A549 (cell line): Measurements from ENCODE around the gene SPRR2A. TPM values are rescaled to one million over a fixed set of nuclear protein-coding genes. Genes with fewer than 3 reads are reported as not detected.
"Not testable (repeated sequence)": the region's sequence is repeated elsewhere in the genome, so short reads cannot be mapped to it uniquely, and the experiment has no call there.

ENCODE experiments used
- ATAC-seq, 2 experiments: fragments of 200-7000 bp in 1 of 2; fragments of >200 bp in 1 of 2; cut with Nextera tagmentation in 1 of 2; cut with Tn5 transposase in 1 of 2; 3 replicates each; pipeline versions ENCODE4 v1.8.0 to v1.9.1; 2018 to 2020; ENCODE audit warnings: mild to moderate bottlenecking in 1 of 2, moderate library complexity in 1 of 2
- CTCF ChIA-PET: fragments of 300-600 bp; sonication (Branson Sonifier 250); formaldehyde crosslinking; extraction: SDS; loops from one replicate; lab custom pipeline; 2021; ENCODE audit warnings: antibody characterized with exemption, inconsistent platforms; lab: Yijun Ruan, JAX
- POLR2A ChIA-PET: fragments of 350-600 bp; formaldehyde crosslinking; extraction: SDS; loops from one replicate; lab custom pipeline; 2021; ENCODE audit warnings: antibody characterized with exemption, inconsistent platforms; lab: Yijun Ruan, JAX
- DNase-seq, 2 experiments: peaks; one replicate each; pipeline versions ENCODE4 v3.0.0 to v3.0.0-alpha.2; 2011 to 2016; ENCODE audit warnings: low read depth in 1 of 2, low spot score in 1 of 2
- FAIRE-seq: peaks from 2 replicates; lab custom pipeline; 2011; peaks lifted over from hg19 to GRCh38; lab: Jason Lieb, UNC
- H3K27ac ChIP-seq, 2 experiments: fragments of >200 bp; sonication (Bioruptor Twin); formaldehyde crosslinking; 3 replicates each; pipeline ENCODE4 v1.5.1; 2016 to 2017
- H3K4me1 ChIP-seq: fragments of >200 bp; sonication (Bioruptor Twin); formaldehyde crosslinking; 3 replicates; pipeline ENCODE4 v1.6.1; 2016
- H3K4me2 ChIP-seq: fragments of >200 bp; sonication (Bioruptor Twin); formaldehyde crosslinking; 3 replicates; pipeline ENCODE4 v1.6.1; 2016
- H3K4me3 ChIP-seq: fragments of >200 bp; sonication (Bioruptor Twin); formaldehyde crosslinking; 3 replicates; pipeline ENCODE4 v1.5.1; 2016
- H3K9me3 ChIP-seq: fragments of >200 bp; sonication (Bioruptor Twin); formaldehyde crosslinking; 3 replicates; pipeline ENCODE4 v1.6.1; 2016
- CBX8 ChIP-seq: fragments of 200-600 bp; sonication (generic); IDR thresholded peaks from 2 replicates; pipeline ENCODE4 v1.6.1; 2016
- EHF ChIP-seq: fragments of 250-450 bp; sonication (Bioruptor Pico); IDR thresholded peaks from 2 replicates; pipeline ENCODE4 v1.5.0; 2020; ENCODE audit warnings: mild to moderate bottlenecking
- FOSB ChIP-seq: fragments of 250-450 bp; sonication (Bioruptor Pico); IDR thresholded peaks from 2 replicates; pipeline ENCODE4 v1.5.0; 2020; ENCODE audit warnings: mild to moderate bottlenecking, moderate library complexity
- FOXS1 ChIP-seq: fragments of 250-450 bp; sonication (Bioruptor Pico); IDR thresholded peaks from 2 replicates; pipeline ENCODE4 v1.5.0; 2020; ENCODE audit warnings: mild to moderate bottlenecking, moderate library complexity
- HOXB13 ChIP-seq: fragments of 250-450 bp; sonication (Bioruptor Pico); IDR thresholded peaks from 2 replicates; pipeline ENCODE4 v1.5.0; 2020; ENCODE audit warnings: low read depth, mild to moderate bottlenecking, moderate library complexity
- JUNB ChIP-seq: fragments of >200 bp; sonication (Bioruptor Twin); formaldehyde crosslinking; IDR thresholded peaks from 2 replicates; pipeline ENCODE4 v1.6.1; 2016
- MAFK ChIP-seq: fragments of 450-650 bp; IDR thresholded peaks from 2 replicates; pipeline ENCODE4 v1.6.1; 2014; ENCODE audit not compliant: partially characterized antibody
- MAZ ChIP-seq: fragments of 150-350 bp; IDR thresholded peaks from 2 replicates; pipeline ENCODE4 v1.6.1; 2014; ENCODE audit warnings: antibody characterized with exemption, low read depth, low read length, borderline replicate concordance
- NR3C1 ChIP-seq: fragments of >200 bp; sonication (Bioruptor Twin); formaldehyde crosslinking; IDR thresholded peaks from 3 replicates; pipeline ENCODE4 v1.6.1; 2017
- PHF8 ChIP-seq: fragments of 200-600 bp; sonication (generic); IDR thresholded peaks from 2 replicates; pipeline ENCODE4 v1.6.1; 2016; ENCODE audit warnings: low read depth, mild to moderate bottlenecking, antibody characterized with exemption, moderate library complexity, borderline replicate concordance
- POLR2A ChIP-seq: IDR thresholded peaks from 2 replicates; pipeline ENCODE4 v1.6.1; 2012; ENCODE audit warnings: mild to moderate bottlenecking, low read length
- RCOR1 ChIP-seq: fragments of 150-350 bp; IDR thresholded peaks from 2 replicates; pipeline ENCODE4 v1.6.1; 2014; ENCODE audit warnings: antibody characterized with exemption, low read length, low read depth
- TP53 ChIP-seq: fragments of 250-450 bp; sonication (Bioruptor Pico); IDR thresholded peaks from 2 replicates; pipeline ENCODE4 v1.5.0; 2021; ENCODE audit warnings: mild to moderate bottlenecking, moderate library complexity
- ZFP36 ChIP-seq: fragments of 450-650 bp; IDR thresholded peaks from 2 replicates; pipeline ENCODE4 v1.6.1; 2014; ENCODE audit warnings: borderline replicate concordance; ENCODE audit not compliant: partially characterized antibody
- ZNF302 ChIP-seq: fragments of 250-450 bp; sonication (Bioruptor Pico); IDR thresholded peaks from 2 replicates; pipeline ENCODE4 v1.9.0; 2021; ENCODE audit warnings: inconsistent platforms, mild to moderate bottlenecking, moderate library complexity
- ZSCAN20 ChIP-seq: fragments of 250-450 bp; sonication (Bioruptor Pico); IDR thresholded peaks from 2 replicates; pipeline ENCODE4 v1.8.0; 2022; ENCODE audit warnings: mild to moderate bottlenecking, moderate library complexity
- WGBS: methylation state at CpG from one replicate; pipeline ENCODE4 v1.1.6; 2017; ENCODE audit errors: missing lambda C conversion rate; 5-methylcytosine and 5-hydroxymethylcytosine counted together
- polyA plus RNA-seq, 4 experiments: library from polyadenylated mRNA; depleted of rRNA in 3 of 4; stranded (reverse); fragments of >200 nt; fragmentation: RNase III in 1 of 4; extraction: RNeasy Plus Mini Kit Qiagen cat#74134 plus additional on column Dnase treatment in 1 of 4; gene quantifications; 2 replicates in 3 of 4; 3 replicates in 1 of 4; pipeline ENCODE4 v1.2.3, GENCODE V29; 2011 to 2017
- small RNA-seq, 6 experiments: library from RNA; depleted of rRNA; stranded (forward); fragments of <200 nt; gene quantifications; one replicate each; pipeline ENCODE3, GENCODE V24; 2012

The SPRR2A gene
- polyA plus RNA-seq, 2 of the 4 experiments (the other 2 are of a cell fraction): not detected

DNA sequence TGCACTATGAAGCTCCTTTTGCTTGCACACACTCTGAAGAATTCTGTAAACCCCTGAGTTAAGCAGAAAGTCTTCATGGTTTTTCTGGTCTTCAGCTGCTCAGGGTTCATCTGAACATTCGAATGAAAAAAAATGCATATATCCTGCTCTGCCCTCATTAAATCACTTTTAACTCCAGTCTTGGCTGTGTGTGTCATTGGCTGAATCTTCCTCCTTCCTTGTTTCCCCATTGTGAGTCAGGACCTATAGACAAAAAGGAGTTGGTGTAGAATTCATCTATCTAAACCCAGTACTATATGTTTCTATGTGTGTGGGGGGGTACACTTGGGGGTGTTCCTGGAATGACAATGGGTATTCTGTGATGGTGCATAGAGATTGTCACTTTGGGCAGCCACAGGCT, 32.9 kb downstream of the SPRR2A start:
- ChIA-PET POLR2A (no interaction called here), CTCF (interaction anchor here (1.1 kb wide), 1 partner anchor 8 kb away, joined by 5 read pairs; no protein-coding TSS in a partner anchor)
- H3K9me3 ChIP-seq: no peaks in the 10 kb centered on the region
- FAIRE-seq (no peak), ATAC-seq (no peak), DNase-seq (no peak)
- H3K27ac ChIP-seq: no peak overlapping the region
- no peaks in the 10 kb centered on the region for H3K4me1 ChIP-seq
- TF ChIP-seq ZFP36 (no peak), HOXB13 (CRISPR knock-in tag) (no peak), EHF (CRISPR knock-in tag) (no peak), MAZ (no peak), RCOR1 (no peak), JUNB (no peak), NR3C1 (no peak), POLR2A (no peak), FOXS1 (CRISPR knock-in tag) (no peak), TP53 (CRISPR knock-in tag) (no peak), CBX8 (no peak), ZNF302 (no peak)
- no peak overlapping the region for H3K4me2 ChIP-seq
- WGBS: 0% methylated on average over 1 of the region's 1 CpG
- H3K4me3 ChIP-seq: no peak overlapping the region

DNA sequence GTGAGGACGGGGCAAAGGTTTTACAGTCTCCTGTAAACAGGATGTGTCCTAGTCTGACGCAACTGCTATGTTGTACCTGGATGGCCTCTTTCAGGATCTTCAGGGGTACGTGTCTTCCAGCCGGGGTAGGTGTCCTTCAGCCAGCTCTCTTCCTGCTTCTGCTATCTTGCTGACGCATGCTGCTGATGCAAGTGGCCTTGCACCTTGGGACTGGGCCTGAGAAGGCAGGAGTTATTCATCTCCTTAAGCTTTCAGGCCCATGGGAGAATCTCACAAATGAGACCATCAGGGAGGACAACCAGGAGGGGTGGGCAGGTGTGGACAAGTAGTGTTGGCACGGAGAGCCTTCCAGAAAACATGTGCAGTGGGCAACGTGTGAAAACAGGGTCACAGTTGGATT, 34.2 kb downstream of the SPRR2A start:
- Histone ChIP-seq H3K4me2 (no peak overlapping the region), H3K27ac (no peak overlapping the region), H3K9me3 (no peaks in the 10 kb centered on the region), H3K4me3 (no peak overlapping the region), H3K4me1 (no peaks in the 10 kb centered on the region)
- CTCF ChIA-PET: interaction anchor here (1.1 kb wide), 1 partner anchor 10 kb away, joined by 5 read pairs; no protein-coding TSS in a partner anchor
- FAIRE-seq: no peak
- ATAC-seq: no peak
- POLR2A ChIA-PET: no interaction called here
- WGBS: 35% methylated on average over 7 of the region's 7 CpGs
- TF ChIP-seq JUNB: no peak
- TF ChIP-seq FOSB (CRISPR knock-in tag): no peak
- no peak for TF ChIP-seq ZSCAN20 (CRISPR knock-in tag)
- TF ChIP-seq PHF8: no peak
- DNase-seq: no peak

DNA sequence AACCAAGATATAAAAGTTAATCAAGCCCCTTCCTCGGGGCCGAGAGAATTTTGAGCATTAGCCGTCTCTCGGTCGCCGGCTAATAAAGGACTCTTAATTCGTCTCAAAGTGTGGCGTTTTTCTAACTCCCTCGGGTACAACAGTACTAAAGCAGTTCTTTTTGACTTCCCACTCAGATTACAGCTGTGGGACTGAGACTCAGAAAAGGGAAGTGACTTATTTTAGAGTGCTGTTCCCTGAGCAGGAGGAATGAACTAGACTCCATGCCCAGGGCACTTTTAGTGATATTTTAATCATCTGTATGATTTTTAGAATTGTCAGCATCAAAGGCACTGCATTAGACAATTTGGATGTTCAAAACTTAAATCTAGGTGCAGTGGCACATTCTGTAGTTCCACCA, 35.0 kb downstream of the SPRR2A start:
- H3K27ac ChIP-seq, FAIRE-seq, H3K9me3 ChIP-seq, H3K4me3 ChIP-seq, H3K4me2 ChIP-seq, DNase-seq, CTCF ChIA-PET, POLR2A ChIA-PET, ATAC-seq, H3K4me1 ChIP-seq: not testable (repeated sequence)
- 38% methylated on average over 9 of the region's 9 CpGs for WGBS

DNA sequence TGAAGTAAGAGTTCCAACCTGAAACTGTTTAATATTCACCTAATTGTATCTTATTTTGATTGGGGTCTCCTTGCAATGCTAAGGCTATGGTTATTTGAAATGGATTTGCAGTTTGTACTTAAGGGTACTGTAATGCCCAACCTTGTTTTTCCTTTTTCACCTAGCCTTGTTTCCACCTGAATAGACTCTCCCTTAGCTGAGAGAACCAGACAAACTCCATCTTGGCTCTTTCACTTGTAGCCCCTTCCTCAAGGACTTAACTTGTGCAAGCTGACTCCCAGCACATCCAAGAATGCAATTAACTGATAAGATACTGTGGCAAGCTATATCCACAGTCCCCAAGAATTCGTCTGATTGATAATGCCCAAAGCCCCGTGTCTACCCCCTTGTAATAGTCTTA, 35.5 kb downstream of the SPRR2A start:
- WGBS: 0% methylated on average over 2 of the region's 2 CpGs
- CTCF ChIA-PET, ATAC-seq, H3K27ac ChIP-seq, FAIRE-seq, H3K4me1 ChIP-seq, POLR2A ChIA-PET, H3K9me3 ChIP-seq, H3K4me2 ChIP-seq, DNase-seq, H3K4me3 ChIP-seq: not testable (repeated sequence)

DNA sequence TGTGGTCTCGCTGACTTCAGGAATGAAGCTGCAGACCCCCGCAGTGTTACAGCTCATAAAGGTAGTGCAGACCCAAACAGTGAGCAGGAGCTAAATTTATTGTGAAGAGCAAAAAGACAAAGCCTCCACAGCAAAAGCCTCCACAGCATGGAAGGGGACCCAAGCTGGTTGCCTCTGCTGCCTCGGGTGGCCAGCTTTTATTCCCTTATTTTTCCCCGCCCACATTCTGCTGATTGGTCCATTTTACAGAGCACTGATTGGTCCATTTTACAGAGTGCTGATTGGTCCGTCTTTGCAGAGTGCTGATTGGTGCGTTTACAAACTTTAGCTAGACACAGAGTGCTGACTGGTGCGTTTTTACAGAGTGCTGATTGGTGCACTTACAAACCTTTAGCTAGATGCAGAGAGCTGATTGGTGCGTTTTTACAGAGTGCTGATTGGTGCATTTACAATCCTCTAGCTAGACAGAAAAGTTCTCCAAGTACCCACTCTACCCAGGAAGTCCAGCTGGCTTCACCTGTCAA, 46.0 kb downstream of the SPRR2A start:
- DNase-seq, ATAC-seq, H3K9me3 ChIP-seq, H3K27ac ChIP-seq, FAIRE-seq, H3K4me1 ChIP-seq, H3K4me2 ChIP-seq, H3K4me3 ChIP-seq, POLR2A ChIA-PET: not testable (repeated sequence)
- TF ChIP-seq MAFK: peak; percentile 84
- CTCF ChIA-PET: interaction anchor here (0.6 to 0.7 kb wide), 2 partner anchors 782 to 826 kb away, joined by 3 read pairs; no protein-coding TSS in a partner anchor
- WGBS: 19% methylated on average over 8 of the region's 8 CpGs

Small RNAs within 50 kb of the gene (small RNA-seq; reads per million reads assigned to genes)
- gene AL356867.1: 0 reads per million in 6 experiments
- 0 reads per million in 6 experiments for gene RF00322

Other genes starting within 250 kb of the SPRR2A start
- not detected in 2 replicates for gene LCE1B, start 245.5 kb downstream of the SPRR2A start, polyA plus RNA-seq (2011; rRNA removed)
- gene LCE1B, start 245.5 kb downstream of the SPRR2A start, polyA plus RNA-seq (2017; fragmentation: RNase III; extraction: RNeasy Plus Mini Kit Qiagen cat#74134 plus additional on column Dnase treatment): not detected in 3 replicates
- not detected in 2 replicates for gene LCE1A, start 230.0 kb downstream of the SPRR2A start, polyA plus RNA-seq (2011; rRNA removed)
- not detected in 3 replicates for gene LCE1A, start 230.0 kb downstream of the SPRR2A start, polyA plus RNA-seq (2017; fragmentation: RNase III; extraction: RNeasy Plus Mini Kit Qiagen cat#74134 plus additional on column Dnase treatment)
- gene LCE6A, start 214.7 kb downstream of the SPRR2A start, polyA plus RNA-seq (2011; rRNA removed): not detected in 2 replicates
- gene LCE6A, start 214.7 kb downstream of the SPRR2A start, polyA plus RNA-seq (2017; fragmentation: RNase III; extraction: RNeasy Plus Mini Kit Qiagen cat#74134 plus additional on column Dnase treatment): not detected in 3 replicates
- gene LCE7A, start 197.5 kb downstream of the SPRR2A start, polyA plus RNA-seq (2011; rRNA removed): not detected in 2 replicates
- not detected in 3 replicates for gene LCE7A, start 197.5 kb downstream of the SPRR2A start, polyA plus RNA-seq (2017; fragmentation: RNase III; extraction: RNeasy Plus Mini Kit Qiagen cat#74134 plus additional on column Dnase treatment)
- not detected in 2 replicates for gene SMCP, start 179.2 kb downstream of the SPRR2A start, polyA plus RNA-seq (2011; rRNA removed)
- not detected in 3 replicates for gene SMCP, start 179.2 kb downstream of the SPRR2A start, polyA plus RNA-seq (2017; fragmentation: RNase III; extraction: RNeasy Plus Mini Kit Qiagen cat#74134 plus additional on column Dnase treatment)
- gene IVL, start 149.0 kb downstream of the SPRR2A start, polyA plus RNA-seq (2011; rRNA removed): not detected in 2 replicates
- not detected in 3 replicates for gene IVL, start 149.0 kb downstream of the SPRR2A start, polyA plus RNA-seq (2017; fragmentation: RNase III; extraction: RNeasy Plus Mini Kit Qiagen cat#74134 plus additional on column Dnase treatment)
- gene SPRR5, start 110.3 kb downstream of the SPRR2A start, polyA plus RNA-seq (2011; rRNA removed): not detected in 2 replicates
- not detected in 3 replicates for gene SPRR5, start 110.3 kb downstream of the SPRR2A start, polyA plus RNA-seq (2017; fragmentation: RNase III; extraction: RNeasy Plus Mini Kit Qiagen cat#74134 plus additional on column Dnase treatment)
- gene SPRR4, start 86.9 kb downstream of the SPRR2A start, polyA plus RNA-seq (2011; rRNA removed): not detected in 2 replicates
- not detected in 3 replicates for gene SPRR4, start 86.9 kb downstream of the SPRR2A start, polyA plus RNA-seq (2017; fragmentation: RNase III; extraction: RNeasy Plus Mini Kit Qiagen cat#74134 plus additional on column Dnase treatment)
- not detected in 2 replicates for gene SPRR1A, start 73.4 kb downstream of the SPRR2A start, polyA plus RNA-seq (2011; rRNA removed)
- gene SPRR1A, start 73.4 kb downstream of the SPRR2A start, polyA plus RNA-seq (2017; fragmentation: RNase III; extraction: RNeasy Plus Mini Kit Qiagen cat#74134 plus additional on column Dnase treatment): not detected in 3 replicates
- gene SPRR3, start 55.8 kb downstream of the SPRR2A start, polyA plus RNA-seq (2011; rRNA removed): not detected in 2 replicates
- not detected in 3 replicates for gene SPRR3, start 55.8 kb downstream of the SPRR2A start, polyA plus RNA-seq (2017; fragmentation: RNase III; extraction: RNeasy Plus Mini Kit Qiagen cat#74134 plus additional on column Dnase treatment)
- gene SPRR1B, start 26.3 kb downstream of the SPRR2A start, polyA plus RNA-seq (2011; rRNA removed): not detected in 2 replicates
- not detected in 3 replicates for gene SPRR1B, start 26.3 kb downstream of the SPRR2A start, polyA plus RNA-seq (2017; fragmentation: RNase III; extraction: RNeasy Plus Mini Kit Qiagen cat#74134 plus additional on column Dnase treatment)
- not detected in 2 replicates for gene SPRR2D, start 16.4 kb downstream of the SPRR2A start, polyA plus RNA-seq (2011; rRNA removed)
- gene SPRR2D, start 16.4 kb downstream of the SPRR2A start, polyA plus RNA-seq (2017; fragmentation: RNase III; extraction: RNeasy Plus Mini Kit Qiagen cat#74134 plus additional on column Dnase treatment): not detected in 3 replicates
- gene SPRR2B, start 14.1 kb upstream of the SPRR2A start, polyA plus RNA-seq (2011; rRNA removed): not detected in 2 replicates
- not detected in 3 replicates for gene SPRR2B, start 14.1 kb upstream of the SPRR2A start, polyA plus RNA-seq (2017; fragmentation: RNase III; extraction: RNeasy Plus Mini Kit Qiagen cat#74134 plus additional on column Dnase treatment)
- gene SPRR2E, start 37.0 kb upstream of the SPRR2A start, polyA plus RNA-seq (2011; rRNA removed): not detected in 2 replicates
- not detected in 3 replicates for gene SPRR2E, start 37.0 kb upstream of the SPRR2A start, polyA plus RNA-seq (2017; fragmentation: RNase III; extraction: RNeasy Plus Mini Kit Qiagen cat#74134 plus additional on column Dnase treatment)
- gene SPRR2F, start 56.0 kb upstream of the SPRR2A start, polyA plus RNA-seq (2011; rRNA removed): not detected in 2 replicates
- gene SPRR2F, start 56.0 kb upstream of the SPRR2A start, polyA plus RNA-seq (2017; fragmentation: RNase III; extraction: RNeasy Plus Mini Kit Qiagen cat#74134 plus additional on column Dnase treatment): not detected in 3 replicates
- not detected in 2 replicates for gene SPRR2G, start 93.4 kb upstream of the SPRR2A start, polyA plus RNA-seq (2011; rRNA removed)
- gene SPRR2G, start 93.4 kb upstream of the SPRR2A start, polyA plus RNA-seq (2017; fragmentation: RNase III; extraction: RNeasy Plus Mini Kit Qiagen cat#74134 plus additional on column Dnase treatment): not detected in 3 replicates
- not detected in 2 replicates for gene LELP1, start 145.9 kb upstream of the SPRR2A start, polyA plus RNA-seq (2011; rRNA removed)
- not detected in 3 replicates for gene LELP1, start 145.9 kb upstream of the SPRR2A start, polyA plus RNA-seq (2017; fragmentation: RNase III; extraction: RNeasy Plus Mini Kit Qiagen cat#74134 plus additional on column Dnase treatment)
- gene PRR9, start 160.1 kb upstream of the SPRR2A start, polyA plus RNA-seq (2011; rRNA removed): not detected in 2 replicates
- not detected in 3 replicates for gene PRR9, start 160.1 kb upstream of the SPRR2A start, polyA plus RNA-seq (2017; fragmentation: RNase III; extraction: RNeasy Plus Mini Kit Qiagen cat#74134 plus additional on column Dnase treatment)
- not detected in 2 replicates for gene LORICRIN, start 202.2 kb upstream of the SPRR2A start, polyA plus RNA-seq (2011; rRNA removed)
- gene LORICRIN, start 202.2 kb upstream of the SPRR2A start, polyA plus RNA-seq (2017; fragmentation: RNase III; extraction: RNeasy Plus Mini Kit Qiagen cat#74134 plus additional on column Dnase treatment): not detected in 3 replicates